ENCODE results near the gene RPS3. TPM values are rescaled to one million over a fixed set of nuclear protein-coding genes. Genes with fewer than 3 reads are reported as not detected.

Gene RPS3
- total RNA-seq, 4 donors from 2014 or later = 572 to 979 (median 746) TPM

DNA sequence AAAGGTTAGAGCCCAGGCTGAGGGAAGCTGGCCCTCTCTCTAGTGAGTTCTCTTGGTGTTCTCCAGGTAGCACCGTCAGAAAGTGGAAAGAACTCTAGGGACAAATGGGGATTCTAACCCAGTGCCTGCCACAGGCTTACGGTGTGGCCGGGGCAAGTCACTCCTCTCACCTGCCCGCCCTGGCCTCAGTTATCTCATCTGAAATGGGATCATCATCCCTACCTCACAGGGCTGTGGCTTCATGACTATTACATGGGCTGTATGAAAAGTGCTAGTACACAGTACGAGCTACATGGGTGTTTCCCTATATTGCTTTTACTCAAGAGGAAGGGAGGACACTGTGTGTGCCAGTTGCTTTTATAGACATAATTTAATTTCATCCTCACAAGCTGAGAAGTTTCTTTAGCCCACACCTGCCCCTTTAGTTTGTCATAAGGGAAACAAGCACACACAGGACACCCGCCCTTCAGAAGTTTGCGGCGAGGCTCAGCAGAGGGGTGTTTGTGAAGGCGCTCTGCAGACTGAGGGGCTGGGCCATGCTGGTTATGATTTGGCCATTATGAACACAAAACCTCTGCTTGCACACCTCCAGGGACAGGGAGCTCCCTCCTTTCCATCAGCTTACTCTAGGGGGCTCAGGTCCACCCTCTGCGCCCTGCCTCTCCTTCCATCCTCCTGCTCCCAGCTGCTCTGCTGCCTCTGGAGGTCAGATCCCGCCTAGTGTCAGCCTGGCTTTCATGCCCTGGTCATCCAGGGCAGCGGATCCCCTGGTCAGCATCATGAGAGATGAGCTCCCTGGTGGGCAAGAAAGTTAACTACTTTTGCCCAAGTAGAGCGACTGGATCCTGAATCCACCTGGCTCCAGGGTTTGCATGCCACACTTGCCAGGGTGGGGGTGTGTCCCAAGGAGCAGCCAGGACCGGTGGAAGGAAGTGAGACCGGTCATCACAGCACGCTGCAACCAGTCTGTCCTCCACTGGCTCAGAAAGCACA lies 32.5 kb downstream of the RPS3 start:
- no peak overlapping the region for H3K27ac ChIP-seq
- no peak for DNase-seq

DNA sequence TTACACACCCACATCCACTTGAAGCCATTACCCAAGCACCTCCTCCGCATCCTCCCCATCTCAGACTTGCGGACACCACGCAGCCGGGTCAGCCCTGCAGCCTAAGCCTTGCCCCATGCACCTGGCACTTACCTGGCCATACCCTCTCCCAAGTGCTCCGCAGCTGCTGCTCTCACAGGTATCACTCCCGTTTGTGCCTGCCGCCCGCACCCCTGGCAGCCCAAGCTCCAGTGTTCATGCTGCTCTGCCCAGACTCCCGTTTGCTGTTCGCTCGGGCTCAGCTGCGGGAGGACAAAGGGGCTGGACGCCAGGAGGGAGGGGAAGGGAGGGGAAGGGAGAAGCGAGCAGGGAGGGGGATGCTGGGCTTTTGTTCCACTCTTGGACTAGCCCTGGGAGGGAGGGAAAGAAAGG lies 33.6 kb downstream of the RPS3 start, which contains the start of gene KLHL35:
TSS of gene KLHL35 (minus strand) at position 293 of the 411 bp plus-strand sequence. CDS start 2,574 bp downstream, outside the sequence.
- Histone ChIP-seq H3K27ac (no peak within 1 kb of the TSS), H3K27me3 (peaks cover 40 to 49% (median 40%) of the 10 kb centered on the region in 3 donors), H3K4me1 (peaks cover under 1 to 5% of the 10 kb centered on the region in 2 donors), H3K9me3 (no peaks in the 10 kb centered on the region), H3K36me3 (no peaks in the 10 kb centered on the region), H3K4me3 (no peak within 1 kb of the TSS)
- in situ Hi-C loops (cut with MboI; ENCODE audit: low sequenced_read_pairs in 4 of 4) = no loop called here
- no peak for TF ChIP-seq POLR2A (IDR thresholded peaks at IDR 0.05)
- TF ChIP-seq, protein P1, sequence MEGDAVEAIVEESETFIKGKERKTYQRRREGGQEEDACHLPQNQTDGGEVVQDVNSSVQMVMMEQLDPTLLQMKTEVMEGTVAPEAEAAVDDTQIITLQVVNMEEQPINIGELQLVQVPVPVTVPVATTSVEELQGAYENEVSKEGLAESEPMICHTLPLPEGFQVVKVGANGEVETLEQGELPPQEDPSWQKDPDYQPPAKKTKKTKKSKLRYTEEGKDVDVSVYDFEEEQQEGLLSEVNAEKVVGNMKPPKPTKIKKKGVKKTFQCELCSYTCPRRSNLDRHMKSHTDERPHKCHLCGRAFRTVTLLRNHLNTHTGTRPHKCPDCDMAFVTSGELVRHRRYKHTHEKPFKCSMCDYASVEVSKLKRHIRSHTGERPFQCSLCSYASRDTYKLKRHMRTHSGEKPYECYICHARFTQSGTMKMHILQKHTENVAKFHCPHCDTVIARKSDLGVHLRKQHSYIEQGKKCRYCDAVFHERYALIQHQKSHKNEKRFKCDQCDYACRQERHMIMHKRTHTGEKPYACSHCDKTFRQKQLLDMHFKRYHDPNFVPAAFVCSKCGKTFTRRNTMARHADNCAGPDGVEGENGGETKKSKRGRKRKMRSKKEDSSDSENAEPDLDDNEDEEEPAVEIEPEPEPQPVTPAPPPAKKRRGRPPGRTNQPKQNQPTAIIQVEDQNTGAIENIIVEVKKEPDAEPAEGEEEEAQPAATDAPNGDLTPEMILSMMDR (IDR thresholded peaks at IDR 0.05 in 4 of 5, conservative IDR thresholded peaks at IDR 0.05 in 1 of 5) = no peak
- ATAC-seq (no peak), DNase-seq (no peak)
- intact Hi-C loops (cut with DNase I; ENCODE audit: low total_unique reads) = no loop called here

More for the DNA sequence above, 32.5 kb downstream of the RPS3 start:
- peaks cover 5 to 7% of the 10 kb centered on the region in 2 donors for H3K4me1 ChIP-seq
- no peak for ATAC-seq
- no peak for TF ChIP-seq POLR2A (IDR thresholded peaks at IDR 0.05)
- TF ChIP-seq, protein P1 (IDR thresholded peaks at IDR 0.05 in 4 of 5, conservative IDR thresholded peaks at IDR 0.05 in 1 of 5) = no peak
- H3K9me3 ChIP-seq = no peaks in the 10 kb centered on the region
- H3K36me3 ChIP-seq = no peaks in the 10 kb centered on the region
- intact Hi-C loops (cut with DNase I; ENCODE audit: low total_unique reads) (no loop called here), in situ Hi-C loops (cut with MboI; ENCODE audit: low sequenced_read_pairs in 4 of 4) (no loop called here)
- peaks cover 40 to 49% (median 40%) of the 10 kb centered on the region in 3 donors for H3K27me3 ChIP-seq
- no peak overlapping the region for H3K4me3 ChIP-seq

DNA sequence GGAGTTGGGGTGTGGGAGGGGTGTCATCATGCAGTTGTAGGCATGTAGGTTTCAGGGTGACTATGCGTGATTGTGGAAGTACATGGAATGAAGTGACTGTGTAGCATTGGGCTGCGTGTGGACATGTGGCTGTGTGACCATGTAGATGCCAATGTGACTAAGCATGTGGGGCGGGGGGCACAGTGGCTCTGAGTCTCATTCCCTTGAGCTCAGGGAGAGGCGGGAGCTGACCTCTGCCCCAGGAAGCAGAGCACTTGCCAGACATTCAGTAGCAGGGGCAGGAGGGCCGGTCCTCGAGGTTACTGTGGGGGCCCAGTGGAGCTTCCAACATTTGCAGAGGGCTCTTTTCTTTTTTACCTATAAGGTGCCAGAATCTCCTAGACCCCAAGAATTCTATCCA lies 34.1 kb downstream of the RPS3 start:
- Histone ChIP-seq H3K36me3 (no peaks in the 10 kb centered on the region), H3K27me3 (peaks cover 40 to 45% (median 40%) of the 10 kb centered on the region in 3 donors), H3K4me1 (peaks cover 0 to 5% of the 10 kb centered on the region in 2 donors), H3K4me3 (no peak overlapping the region), H3K9me3 (no peaks in the 10 kb centered on the region), H3K27ac (no peak overlapping the region)
- DNase-seq = no peak
- no peak for TF ChIP-seq POLR2A (IDR thresholded peaks at IDR 0.05)
- TF ChIP-seq, protein P1 (IDR thresholded peaks at IDR 0.05 in 4 of 5, conservative IDR thresholded peaks at IDR 0.05 in 1 of 5) = no peak
- intact Hi-C loops (cut with DNase I; ENCODE audit: low total_unique reads) (no loop called here), in situ Hi-C loops (cut with MboI; ENCODE audit: low sequenced_read_pairs in 4 of 4) (no loop called here)
- ATAC-seq = no peak

DNA sequence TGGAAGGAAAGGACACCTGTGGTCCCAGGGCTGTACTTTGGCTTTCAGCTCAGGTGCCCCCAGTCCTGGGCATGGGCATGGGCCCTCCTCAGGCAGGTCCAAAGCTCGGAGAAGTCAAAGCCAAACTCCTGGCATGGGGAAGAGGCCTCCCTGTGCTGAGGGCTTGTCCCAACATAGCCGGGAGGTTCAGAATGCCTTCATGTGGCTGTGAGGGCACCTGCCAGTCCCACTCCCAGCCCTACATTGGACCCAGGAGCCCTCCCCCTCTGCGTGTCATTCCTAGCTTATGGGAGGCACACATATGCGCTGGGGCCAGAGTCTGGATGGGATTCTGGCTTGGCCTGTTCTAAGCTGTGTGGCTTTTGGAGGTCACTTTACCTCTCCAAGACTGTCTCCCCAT lies 34.7 kb downstream of the RPS3 start:
- no peaks in the 10 kb centered on the region for H3K36me3 ChIP-seq
- peaks cover 35 to 39% (median 37%) of the 10 kb centered on the region in 3 donors for H3K27me3 ChIP-seq
- TF ChIP-seq, protein P1 (IDR thresholded peaks at IDR 0.05 in 4 of 5, conservative IDR thresholded peaks at IDR 0.05 in 1 of 5) = no peak
- no peak for TF ChIP-seq POLR2A (IDR thresholded peaks at IDR 0.05)
- ATAC-seq = no peak
- intact Hi-C loops (cut with DNase I; ENCODE audit: low total_unique reads) = no loop called here
- H3K4me1 ChIP-seq = peaks cover 0 to 5% of the 10 kb centered on the region in 2 donors
- no peak overlapping the region for H3K4me3 ChIP-seq
- H3K9me3 ChIP-seq = no peaks in the 10 kb centered on the region
- in situ Hi-C loops (cut with MboI; ENCODE audit: low sequenced_read_pairs in 4 of 4) = no loop called here
- DNase-seq = no peak
- H3K27ac ChIP-seq = no peak overlapping the region
